ENCODE data around the gene KCNQ2. TPM values are rescaled to one million over a fixed set of nuclear protein-coding genes. Genes with fewer than 3 reads are reported as not detected.

KCNQ2 gene
- total RNA-seq, 4 donors from 2014 or later: not detected

DNA sequence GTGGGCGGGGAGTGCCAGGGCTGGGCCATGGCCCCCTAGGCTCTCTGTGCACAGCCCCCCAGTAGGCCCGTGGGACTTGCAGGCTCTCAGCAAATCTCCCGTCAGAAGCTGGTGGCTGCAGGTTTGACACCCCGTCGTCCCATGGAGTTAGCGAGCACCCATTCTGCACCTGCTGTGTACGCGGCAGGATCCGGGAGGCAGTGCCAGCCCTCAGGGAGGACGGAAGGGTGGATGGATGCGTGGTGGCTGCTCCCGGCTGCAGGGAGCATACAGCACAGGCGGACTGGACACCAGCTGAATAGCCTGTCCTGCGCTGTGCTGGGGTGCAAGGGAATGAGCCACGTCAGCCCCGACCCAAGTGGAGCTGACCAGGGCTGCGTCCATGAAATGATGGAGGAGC is 78.9 kb downstream of the KCNQ2 start:
- no peak for TF ChIP-seq POLR2A (IDR thresholded peaks at IDR 0.05)
- TF ChIP-seq CTCF (IDR thresholded peaks at IDR 0.05): no peak
- H3K36me3 ChIP-seq: no peaks in the 10 kb centered on the region
- H3K9me3 ChIP-seq: peaks cover 0 to 4% (median 0%) of the 10 kb centered on the region in 3 donors
- H3K4me1 ChIP-seq: no peaks in the 10 kb centered on the region
- 93% methylated on average over 3 of the region's 17 CpGs; no CpG with 5 or more reads in 1 of the 2 donors for WGBS, 2 donors
- no peak for DNase-seq
- no peak overlapping the region for H3K27ac ChIP-seq
- H3K27me3 ChIP-seq: peaks cover 0 to 70% (median 0%) of the 10 kb centered on the region in 4 donors
- no peak overlapping the region for H3K4me3 ChIP-seq
- intact Hi-C loops (cut with DNase I): no loop called here

GRCh38 chr20:63392465-63393365 is 79.7 kb downstream of the KCNQ2 start:
- TF ChIP-seq CTCF (IDR thresholded peaks at IDR 0.05) (no peak), POLR2A (IDR thresholded peaks at IDR 0.05) (no peak)
- Histone ChIP-seq H3K36me3 (no peaks in the 10 kb centered on the region), H3K27me3 (peaks cover 0 to 62% (median 0%) of the 10 kb centered on the region in 4 donors), H3K4me3 (no peak overlapping the region), H3K27ac (no peak overlapping the region), H3K9me3 (peaks cover 0 to 4% (median 0%) of the 10 kb centered on the region in 3 donors), H3K4me1 (no peaks in the 10 kb centered on the region)
- WGBS, 2 donors: 81 to 82% methylated on average over 12 of the region's 17 CpGs
- intact Hi-C loops (cut with DNase I): no loop called here
- no peak for DNase-seq

DNA sequence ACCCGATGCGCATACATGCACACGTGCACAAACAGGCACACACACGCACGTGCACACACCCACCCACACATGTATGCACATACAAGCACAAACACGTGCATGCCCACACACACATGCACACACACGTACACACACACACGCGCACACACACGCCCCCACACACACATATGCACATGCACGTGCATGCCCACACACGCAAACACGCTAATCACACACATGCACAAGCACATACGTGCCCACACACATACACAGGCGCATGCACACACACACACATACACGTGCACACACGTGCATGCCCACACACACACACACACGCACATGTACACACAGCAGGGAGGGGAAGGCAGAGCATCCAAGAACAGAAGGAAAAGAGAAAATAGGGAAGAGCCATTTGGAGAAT is 84.5 kb downstream of the KCNQ2 start:
- Histone ChIP-seq H3K9me3 (peaks cover 0 to 18% (median 10%) of the 10 kb centered on the region in 3 donors), H3K27me3 (peaks cover 0 to 43% (median 0%) of the 10 kb centered on the region in 4 donors), H3K27ac (no peak overlapping the region), H3K4me3 (no peak overlapping the region), H3K36me3 (no peaks in the 10 kb centered on the region), H3K4me1 (no peaks in the 10 kb centered on the region)
- intact Hi-C loops (cut with DNase I): no loop called here
- 76 to 79% methylated on average over 17 to 18 of the region's 18 CpGs for WGBS, 2 donors
- DNase-seq: no peak
- TF ChIP-seq POLR2A (IDR thresholded peaks at IDR 0.05) (no peak), CTCF (IDR thresholded peaks at IDR 0.05) (no peak)

GRCh38 chr20:63387393-63387792 is 85.1 kb downstream of the KCNQ2 start:
- intact Hi-C loops (cut with DNase I): no loop called here
- DNase-seq: no peak
- H3K27me3 ChIP-seq: peaks cover 0 to 46% (median 0%) of the 10 kb centered on the region in 4 donors
- no peaks in the 10 kb centered on the region for H3K4me1 ChIP-seq
- H3K9me3 ChIP-seq: peaks cover 0 to 18% (median 10%) of the 10 kb centered on the region in 3 donors
- no peak overlapping the region for H3K4me3 ChIP-seq
- no peak overlapping the region for H3K27ac ChIP-seq
- 91 to 95% methylated on average over 13 of the region's 13 CpGs for WGBS, 2 donors
- no peak for TF ChIP-seq CTCF (IDR thresholded peaks at IDR 0.05)
- no peak for TF ChIP-seq POLR2A (IDR thresholded peaks at IDR 0.05)
- H3K36me3 ChIP-seq: no peaks in the 10 kb centered on the region

- H3K4me1 ChIP-seq: no peaks in the 10 kb centered on the region
- WGBS, 2 donors: 86 to 90% methylated on average over 15 to 18 of the region's 18 CpGs
- peaks cover 0 to 46% (median 0%) of the 10 kb centered on the region in 4 donors for H3K27me3 ChIP-seq
- H3K36me3 ChIP-seq: no peaks in the 10 kb centered on the region
- H3K9me3 ChIP-seq: peaks cover 0 to 18% (median 10%) of the 10 kb centered on the region in 3 donors
- no peak for DNase-seq
- no peak overlapping the region for H3K4me3 ChIP-seq
- TF ChIP-seq POLR2A (IDR thresholded peaks at IDR 0.05) (no peak), CTCF (IDR thresholded peaks at IDR 0.05) (no peak)
- intact Hi-C loops (cut with DNase I): no loop called here
- no peak overlapping the region for H3K27ac ChIP-seq
These were observed 86.0 kb downstream of the KCNQ2 start for GRCh38 chr20:63386491-63386890.
